ENCODE data around the gene KLK2.

The KLK2 gene

GRCh38 chr19:50877338-50877737, 4.1 kb downstream of the KLK2 start:
- DNase-seq (ENCODE audit: low read depth): no peak
- no peak overlapping the region for H3K4me3 ChIP-seq (ENCODE audit: low read length)
- TF ChIP-seq CTCF (conservative IDR thresholded peaks at IDR 0.05; ENCODE audit: low read depth, low read length): no peak

GRCh38 chr19:50878851-50879250, 5.6 kb downstream of the KLK2 start:
- TF ChIP-seq CTCF (conservative IDR thresholded peaks at IDR 0.05; ENCODE audit: low read depth, low read length): no peak
- DNase-seq (ENCODE audit: low read depth): no peak
- H3K4me3 ChIP-seq (ENCODE audit: low read length): no peak overlapping the region

- no peak for TF ChIP-seq CTCF (conservative IDR thresholded peaks at IDR 0.05; ENCODE audit: low read depth, low read length)
- H3K4me3 ChIP-seq (ENCODE audit: low read length): no peak overlapping the region
- no peak for DNase-seq (ENCODE audit: low read depth)
These were observed 7.0 kb downstream of the KLK2 start for GRCh38 chr19:50880241-50880640.

- no peak for TF ChIP-seq CTCF (conservative IDR thresholded peaks at IDR 0.05; ENCODE audit: low read depth, low read length)
- DNase-seq (ENCODE audit: low read depth): no peak
- no peak overlapping the region for H3K4me3 ChIP-seq (ENCODE audit: low read length)
These were observed 8.9 kb downstream of the KLK2 start for GRCh38 chr19:50882188-50882587.

- DNase-seq (ENCODE audit: low read depth): no peak
- no peak for TF ChIP-seq CTCF (conservative IDR thresholded peaks at IDR 0.05; ENCODE audit: low read depth, low read length)
- no peak overlapping the region for H3K4me3 ChIP-seq (ENCODE audit: low read length)
These were observed 16.4 kb downstream of the KLK2 start for GRCh38 chr19:50889638-50890037.

GRCh38 chr19:50890422-50891252, 17.4 kb downstream of the KLK2 start:
- DNase-seq (ENCODE audit: low read depth): no peak
- no peak for TF ChIP-seq CTCF (conservative IDR thresholded peaks at IDR 0.05; ENCODE audit: low read depth, low read length)
- no peak overlapping the region for H3K4me3 ChIP-seq (ENCODE audit: low read length)

- no peak for TF ChIP-seq CTCF (conservative IDR thresholded peaks at IDR 0.05; ENCODE audit: low read depth, low read length)
- H3K4me3 ChIP-seq (ENCODE audit: low read length): no peak overlapping the region
- no peak for DNase-seq (ENCODE audit: low read depth)
These were observed 18.0 kb downstream of the KLK2 start for GRCh38 chr19:50891253-50891625.
